Effector memory CD8-positive, alpha-beta T cell (primary cell): ENCODE data around the gene EXOC2.

Experiments
- ATAC-seq: fragments of 150-1000 bp; cut with Tn5 transposase; replicated peaks from 2 replicates; pipeline ENCODE4 v1.10.0; 2021; ENCODE audit warnings: mild to moderate bottlenecking, moderate library complexity
- DNase-seq, 3 experiments: peaks; one replicate each; pipeline ENCODE4 v3.0.0; 2021
- H3K27ac Mint-ChIP-seq, 2 donors: one replicate each; pipeline ENCODE4 v1.8.0; 2022; ENCODE audit warnings: mild to moderate bottlenecking in 2 of 2, mixed read lengths in 2 of 2, moderate library complexity in 2 of 2
- H3K27me3 Mint-ChIP-seq, 2 donors: one replicate each; pipeline ENCODE4 v1.8.0; 2022; ENCODE audit warnings: mixed read lengths in 2 of 2
- H3K36me3 Mint-ChIP-seq: one replicate; pipeline ENCODE4 v1.8.0; 2022; ENCODE audit warnings: mild to moderate bottlenecking, moderate library complexity, mixed read lengths; ENCODE audit not compliant: insufficient read depth
- H3K4me1 Mint-ChIP-seq, 2 donors: one replicate each; pipeline ENCODE4 v1.8.0; 2022; ENCODE audit warnings: low read depth in 2 of 2, mixed read lengths in 2 of 2
- H3K4me3 Mint-ChIP-seq, 2 donors: one replicate each; pipeline ENCODE4 v1.8.0; 2022; ENCODE audit warnings: mild to moderate bottlenecking in 2 of 2, mixed read lengths in 2 of 2, moderate library complexity in 2 of 2
- H3K9me3 Mint-ChIP-seq, 2 donors: one replicate each; pipeline ENCODE4 v1.8.0; 2022; ENCODE audit warnings: mixed read lengths in 2 of 2

EXOC2 gene

GRCh38 chr6:524803-525202 is 168.1 kb downstream of the EXOC2 start:
- H3K4me3 Mint-ChIP-seq = no peak overlapping the region
- peak overlapping the region; percentile 30 to 75 for H3K27ac Mint-ChIP-seq
- no peaks in the 10 kb centered on the region for H3K27me3 Mint-ChIP-seq
- H3K9me3 Mint-ChIP-seq = no peaks in the 10 kb centered on the region
- peaks cover 28% of the 10 kb centered on the region for H3K36me3 Mint-ChIP-seq
- DNase-seq (peak in 1 of 3 experiments; percentile 6), ATAC-seq (peak; percentile 48)
- peaks cover 11 to 19% of the 10 kb centered on the region in 2 donors for H3K4me1 Mint-ChIP-seq

DNA sequence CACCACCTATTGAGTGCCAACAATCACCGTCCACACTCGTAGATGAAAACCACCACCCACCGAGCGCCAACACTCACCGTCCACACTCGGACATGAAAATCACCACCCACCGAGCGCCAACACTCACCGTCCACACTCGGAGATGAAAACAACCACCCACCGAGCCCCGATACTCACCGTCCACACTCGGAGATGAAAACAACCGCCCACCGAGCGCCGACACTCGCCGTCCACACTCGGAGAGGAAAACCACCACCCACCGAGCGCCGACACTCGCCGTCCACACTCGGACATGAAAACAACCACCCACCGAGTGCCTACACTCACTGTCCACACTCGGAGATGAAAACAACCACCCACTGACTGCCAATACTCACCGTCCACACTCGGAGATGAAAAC is 172.1 kb downstream of the EXOC2 start:
- Mint-ChIP-seq H3K4me1 (peaks cover 11 to 18% of the 10 kb centered on the region in 2 donors), H3K27ac (peak overlapping the region; percentile 64 to 89), H3K4me3 (no peak overlapping the region), H3K27me3 (no peaks in the 10 kb centered on the region), H3K36me3 (peaks cover 20% of the 10 kb centered on the region), H3K9me3 (no peaks in the 10 kb centered on the region)
- ATAC-seq (no peak), DNase-seq (no peak)

DNA sequence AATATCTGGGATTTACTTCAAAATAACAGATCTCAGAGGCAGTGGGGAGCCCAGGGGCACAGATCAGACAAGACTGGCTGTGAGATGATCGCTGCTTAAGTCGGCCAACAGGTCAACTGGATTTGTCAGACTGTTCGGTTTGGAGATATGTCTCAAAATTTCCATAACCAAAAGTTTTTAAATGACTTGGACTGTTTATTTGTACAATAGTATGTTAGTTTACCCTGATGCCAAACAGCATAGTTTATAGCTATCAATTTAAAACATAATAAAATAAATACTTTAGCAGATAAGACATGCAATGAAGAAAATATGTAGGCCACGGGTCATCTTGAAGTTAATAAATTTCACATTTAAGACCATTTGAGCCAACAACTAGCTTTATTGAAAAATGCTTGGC is 174.7 kb downstream of the EXOC2 start:
- Mint-ChIP-seq H3K4me3 (no peak overlapping the region), H3K4me1 (peaks cover 18 to 30% of the 10 kb centered on the region in 2 donors), H3K9me3 (no peaks in the 10 kb centered on the region), H3K27me3 (no peaks in the 10 kb centered on the region), H3K27ac (no peak overlapping the region), H3K36me3 (peaks cover 15% of the 10 kb centered on the region)
- ATAC-seq (no peak), DNase-seq (no peak)

GRCh38 chr6:516213-516612 is 176.7 kb downstream of the EXOC2 start:
- H3K36me3 Mint-ChIP-seq = peaks cover 6% of the 10 kb centered on the region
- no peaks in the 10 kb centered on the region for H3K9me3 Mint-ChIP-seq
- H3K27me3 Mint-ChIP-seq = no peaks in the 10 kb centered on the region
- H3K4me1 Mint-ChIP-seq = peaks cover 26 to 32% of the 10 kb centered on the region in 2 donors
- ATAC-seq (no peak), DNase-seq (no peak)
- H3K27ac Mint-ChIP-seq = peak overlapping the region in 1 of 2 donors; percentile 57
- H3K4me3 Mint-ChIP-seq = no peak overlapping the region

GRCh38 chr6:515267-515666 is 177.7 kb downstream of the EXOC2 start:
- no peaks in the 10 kb centered on the region for H3K9me3 Mint-ChIP-seq
- no peak overlapping the region for H3K27ac Mint-ChIP-seq
- peaks cover 4% of the 10 kb centered on the region for H3K36me3 Mint-ChIP-seq
- no peak overlapping the region for H3K4me3 Mint-ChIP-seq
- H3K27me3 Mint-ChIP-seq = no peaks in the 10 kb centered on the region
- peaks cover 31 to 35% of the 10 kb centered on the region in 2 donors for H3K4me1 Mint-ChIP-seq
- no peak for ATAC-seq
- no peak for DNase-seq

DNA sequence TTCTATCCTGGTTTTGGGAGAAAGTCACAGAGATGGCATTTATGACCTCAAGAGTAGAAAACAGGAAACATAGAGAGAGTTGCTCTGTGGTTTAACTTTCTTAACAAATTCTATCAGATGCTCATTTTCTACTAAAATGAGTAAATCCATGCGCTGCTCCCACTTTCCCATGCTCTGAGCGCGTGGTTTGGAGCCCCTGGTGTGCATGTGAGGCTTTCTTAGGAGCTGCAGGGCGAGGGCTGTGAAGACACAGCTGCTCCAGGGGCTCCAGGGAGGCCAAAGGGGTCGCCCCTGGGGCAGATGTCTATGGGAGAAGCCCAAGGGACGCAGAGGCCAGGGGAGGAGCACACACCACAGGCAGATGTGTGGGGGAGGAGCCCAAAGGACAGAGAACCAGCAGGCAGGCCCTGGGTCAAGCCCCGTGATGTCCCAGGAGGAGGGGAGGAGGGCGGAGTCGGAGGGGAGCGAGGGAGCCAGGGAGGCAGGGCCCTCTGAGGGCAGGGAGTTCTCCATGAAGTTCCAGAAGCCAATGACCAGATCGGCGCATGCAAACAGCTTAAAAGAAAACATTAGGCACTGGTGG is 178.5 kb downstream of the EXOC2 start:
- H3K4me3 Mint-ChIP-seq = no peak overlapping the region
- no peak for ATAC-seq
- H3K4me1 Mint-ChIP-seq = peaks cover 38 to 43% of the 10 kb centered on the region in 2 donors
- peaks cover 4% of the 10 kb centered on the region for H3K36me3 Mint-ChIP-seq
- no peaks in the 10 kb centered on the region for H3K27me3 Mint-ChIP-seq
- no peak for DNase-seq
- peak overlapping the region; percentile 49 to 79 for H3K27ac Mint-ChIP-seq
- no peaks in the 10 kb centered on the region for H3K9me3 Mint-ChIP-seq

GRCh38 chr6:513961-514360 is 179.0 kb downstream of the EXOC2 start:
- H3K4me1 Mint-ChIP-seq = peaks cover 43 to 48% of the 10 kb centered on the region in 2 donors
- no peak overlapping the region for H3K4me3 Mint-ChIP-seq
- ATAC-seq = no peak
- peak overlapping the region; percentile 49 to 79 for H3K27ac Mint-ChIP-seq
- H3K9me3 Mint-ChIP-seq = no peaks in the 10 kb centered on the region
- no peaks in the 10 kb centered on the region for H3K27me3 Mint-ChIP-seq
- peaks cover 4% of the 10 kb centered on the region for H3K36me3 Mint-ChIP-seq
- no peak for DNase-seq

DNA sequence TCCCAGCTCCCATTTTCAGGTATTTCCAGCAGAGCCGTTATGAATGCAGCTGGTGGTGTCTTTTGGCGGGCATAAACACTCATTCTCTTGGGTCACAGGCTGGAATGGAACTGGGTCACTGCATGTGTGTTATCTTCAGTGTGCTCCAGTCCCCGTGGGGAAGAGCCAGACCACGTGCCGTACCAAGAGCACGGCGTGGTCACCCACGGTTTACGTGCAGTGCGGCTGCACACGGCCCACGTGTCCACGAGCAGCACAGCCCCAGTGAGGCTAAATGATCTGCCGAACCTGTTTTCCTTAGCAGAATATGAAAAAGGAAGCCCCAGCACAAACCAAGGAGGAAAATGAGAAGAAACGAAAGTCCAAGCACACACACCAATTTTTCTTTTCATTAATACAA is 179.9 kb downstream of the EXOC2 start:
- H3K36me3 Mint-ChIP-seq = peaks cover 4% of the 10 kb centered on the region
- DNase-seq (no peak), ATAC-seq (no peak)
- no peaks in the 10 kb centered on the region for H3K27me3 Mint-ChIP-seq
- no peaks in the 10 kb centered on the region for H3K9me3 Mint-ChIP-seq
- no peak overlapping the region for H3K4me3 Mint-ChIP-seq
- no peak overlapping the region for H3K27ac Mint-ChIP-seq
- H3K4me1 Mint-ChIP-seq = peaks cover 45 to 56% of the 10 kb centered on the region in 2 donors

- no peak overlapping the region for H3K4me3 Mint-ChIP-seq
- H3K27me3 Mint-ChIP-seq = no peaks in the 10 kb centered on the region
- H3K36me3 Mint-ChIP-seq = peaks cover 4% of the 10 kb centered on the region
- no peaks in the 10 kb centered on the region for H3K9me3 Mint-ChIP-seq
- H3K27ac Mint-ChIP-seq = peak overlapping the region in 1 of 2 donors; percentile 62
- DNase-seq = no peak
- ATAC-seq = no peak
- peaks cover 45 to 60% of the 10 kb centered on the region in 2 donors for H3K4me1 Mint-ChIP-seq
Observed at GRCh38 chr6:511488-512137, 181.3 kb downstream of the EXOC2 start.

DNA sequence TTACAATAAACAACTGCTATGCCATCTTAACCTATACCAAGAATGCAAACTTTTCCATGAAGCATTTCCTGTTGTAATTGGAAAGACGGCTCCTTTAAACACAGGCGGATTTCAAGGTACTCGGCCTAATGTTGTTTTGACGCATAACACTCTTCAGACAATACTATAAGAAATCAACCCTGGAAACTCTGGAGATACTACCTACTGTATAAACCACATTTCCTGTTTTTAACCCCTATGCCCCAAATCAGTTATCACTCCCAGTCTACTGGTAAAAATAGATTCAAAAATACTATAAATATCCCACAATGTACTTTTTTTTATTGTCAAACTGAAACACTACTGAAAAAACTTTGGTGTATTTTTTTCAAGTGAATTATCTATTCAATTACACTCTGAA is 183.3 kb downstream of the EXOC2 start:
- peak; percentile 35 for ATAC-seq
- Mint-ChIP-seq H3K4me3 (peak overlapping the region in 1 of 2 donors; percentile 49), H3K36me3 (peaks cover 4% of the 10 kb centered on the region), H3K4me1 (peaks cover 45 to 63% of the 10 kb centered on the region in 2 donors), H3K9me3 (no peaks in the 10 kb centered on the region), H3K27me3 (no peaks in the 10 kb centered on the region), H3K27ac (peak overlapping the region; percentile 32 to 46)
- no peak for DNase-seq

DNA sequence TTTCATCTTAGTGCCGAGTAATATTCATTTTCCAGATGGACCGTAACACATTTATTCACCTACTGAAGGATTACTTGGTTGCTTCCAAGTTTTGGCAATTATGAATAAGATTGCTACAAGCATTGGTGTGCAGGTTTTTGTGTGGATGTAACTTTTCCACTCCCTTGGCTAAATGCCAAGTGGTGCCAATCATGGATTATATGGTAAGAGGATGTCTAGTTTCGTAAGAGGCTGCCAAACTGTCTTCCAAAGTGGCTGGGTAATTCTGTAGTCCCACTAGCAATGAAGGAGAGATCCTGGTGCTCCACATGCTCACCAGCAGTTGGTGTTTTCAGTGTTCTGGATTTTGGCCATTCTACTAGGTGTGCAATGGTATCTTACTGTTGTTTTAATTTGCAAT is 184.3 kb downstream of the EXOC2 start:
- no peak overlapping the region for H3K4me3 Mint-ChIP-seq
- H3K4me1 Mint-ChIP-seq = peaks cover 45 to 55% of the 10 kb centered on the region in 2 donors
- no peak for DNase-seq
- H3K27ac Mint-ChIP-seq = no peak overlapping the region
- no peaks in the 10 kb centered on the region for H3K9me3 Mint-ChIP-seq
- H3K36me3 Mint-ChIP-seq = peaks cover 4% of the 10 kb centered on the region
- ATAC-seq = no peak
- no peaks in the 10 kb centered on the region for H3K27me3 Mint-ChIP-seq

- ATAC-seq (no peak), DNase-seq (no peak)
- Mint-ChIP-seq H3K27me3 (no peaks in the 10 kb centered on the region), H3K4me1 (peaks cover 40 to 51% of the 10 kb centered on the region in 2 donors), H3K27ac (peak overlapping the region in 1 of 2 donors; percentile 72), H3K4me3 (no peak overlapping the region), H3K9me3 (no peaks in the 10 kb centered on the region), H3K36me3 (peaks cover 5% of the 10 kb centered on the region)
Observed at GRCh38 chr6:508006-508405, 184.9 kb downstream of the EXOC2 start.

DNA sequence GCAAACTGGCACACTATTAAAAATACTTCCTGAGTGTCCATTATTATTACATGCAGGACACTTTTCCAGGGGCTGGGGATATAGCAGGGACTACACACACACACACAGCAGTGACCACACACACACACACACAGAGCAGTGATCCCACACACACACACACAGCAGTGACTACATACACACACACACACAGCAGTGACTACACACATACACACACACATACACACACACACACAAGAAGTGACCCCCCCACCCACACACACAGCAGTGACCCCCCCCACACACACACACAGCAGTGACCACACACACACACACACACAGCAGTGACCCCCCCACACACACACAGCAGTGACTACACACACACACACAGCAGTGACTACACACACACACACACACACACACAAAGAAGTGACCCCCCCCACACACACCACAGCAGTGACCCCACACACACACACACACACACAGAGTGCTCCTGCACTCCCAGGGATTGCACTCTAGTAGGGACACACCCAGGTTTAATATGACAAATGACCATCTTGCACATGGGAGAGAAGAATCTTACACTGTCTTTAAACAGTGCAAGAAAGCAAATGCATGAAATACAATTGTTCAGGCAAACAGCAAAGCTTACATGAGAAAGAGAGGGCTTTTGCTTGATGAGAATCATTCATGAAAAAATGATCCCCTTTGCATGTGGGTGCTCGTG is 185.9 kb downstream of the EXOC2 start:
- Mint-ChIP-seq H3K9me3 (no peaks in the 10 kb centered on the region), H3K36me3 (peaks cover 14% of the 10 kb centered on the region), H3K4me3 (no peak overlapping the region), H3K4me1 (peaks cover 46 to 59% of the 10 kb centered on the region in 2 donors), H3K27me3 (no peaks in the 10 kb centered on the region), H3K27ac (peak overlapping the region; percentile 66 to 72)
- no peak for DNase-seq
- no peak for ATAC-seq

DNA sequence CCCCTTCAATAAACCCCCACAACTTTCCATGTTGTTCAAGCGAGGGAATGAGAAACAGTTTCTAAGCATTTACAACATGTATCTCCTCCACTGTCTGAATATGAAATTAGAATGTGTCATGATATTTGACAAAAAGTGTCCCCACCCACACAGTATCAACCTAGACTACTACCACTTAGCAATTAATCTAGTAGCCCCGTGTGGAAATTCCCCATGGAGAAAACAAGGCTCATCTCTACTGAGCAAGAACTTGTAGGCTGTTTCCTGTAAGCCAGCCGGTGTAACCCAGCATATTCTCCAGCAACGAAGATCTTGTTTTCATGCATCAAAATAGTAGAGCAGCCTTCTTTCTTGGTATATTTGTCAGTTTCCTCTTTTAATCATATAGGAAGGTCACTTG is 186.4 kb downstream of the EXOC2 start:
- no peaks in the 10 kb centered on the region for H3K9me3 Mint-ChIP-seq
- ATAC-seq = no peak

More for the DNA sequence above, 186.4 kb downstream of the EXOC2 start:
- H3K4me3 Mint-ChIP-seq = no peak overlapping the region
- peaks cover 47 to 64% of the 10 kb centered on the region in 2 donors for H3K4me1 Mint-ChIP-seq
- no peak for DNase-seq
- H3K27me3 Mint-ChIP-seq = no peaks in the 10 kb centered on the region
- no peak overlapping the region for H3K27ac Mint-ChIP-seq
- H3K36me3 Mint-ChIP-seq = peaks cover 18% of the 10 kb centered on the region
